Activated T-helper 1 cell treated with anti-CD3 and anti-CD28 coated beads, Interleukin-2, amount 50 U/mL, for 16 hours (primary cell): Measurements from ENCODE around the gene STARD8.
"Not testable (repeated sequence)": the region's sequence is repeated elsewhere in the genome, so short reads cannot be mapped to it uniquely, and the experiment has no call there.

Source experiments
- DNase-seq, 2 donors: peaks; one replicate each; pipeline ENCODE4 v3.0.0-alpha.2; 2020; ENCODE audit warnings: low read depth in 1 of 2, low spot score in 1 of 2

Gene STARD8

DNA sequence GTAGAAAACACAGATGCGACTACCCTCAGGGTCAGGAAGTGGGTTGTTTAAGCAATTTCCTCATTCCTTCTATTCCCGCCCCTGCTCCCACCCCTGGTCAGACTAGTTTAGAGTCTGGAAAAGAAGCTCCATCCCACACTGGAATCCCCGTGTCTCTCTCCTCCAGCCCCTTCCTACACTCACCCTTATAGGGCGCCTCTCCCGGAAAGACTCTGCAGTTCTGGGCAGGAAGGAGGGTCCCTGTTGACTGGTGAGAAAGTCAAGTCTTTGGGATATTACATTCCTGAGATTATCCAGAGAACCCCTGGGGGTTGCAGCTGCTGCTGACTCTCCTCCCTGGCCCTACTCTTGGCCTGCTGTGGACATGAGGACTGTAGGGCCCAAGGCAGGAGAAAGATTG lies 11.9 kb downstream of the STARD8 start:
- no peak for DNase-seq

DNA sequence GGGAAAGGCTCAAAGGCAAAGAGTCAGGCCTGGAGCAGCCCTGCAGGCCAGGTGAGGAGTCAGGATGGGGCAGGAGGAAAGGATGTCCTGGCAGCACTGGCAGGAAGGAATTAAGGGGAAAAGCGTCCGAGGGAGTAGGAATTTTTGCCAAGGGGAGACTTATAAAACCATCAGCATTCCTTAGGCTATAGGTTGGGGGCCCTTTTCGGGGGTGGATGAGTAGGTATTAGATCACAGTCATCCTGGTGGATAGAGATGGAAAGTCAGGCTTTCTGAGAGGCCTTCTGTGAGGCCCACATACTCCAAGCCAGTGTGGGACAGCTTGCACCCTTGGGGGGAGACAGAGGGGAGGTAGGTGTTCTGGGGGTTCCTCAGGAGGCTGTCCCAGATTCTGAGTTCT lies 12.3 kb downstream of the STARD8 start:
- DNase-seq = no peak

- DNase-seq = no peak
Measured at GRCh38 chrX:68660746-68661145, 13.3 kb downstream of the STARD8 start.

- no peak for DNase-seq
Measured at GRCh38 chrX:68665502-68665901, 18.0 kb downstream of the STARD8 start.

GRCh38 chrX:68666580-68666979 lies 19.1 kb downstream of the STARD8 start:
- no peak for DNase-seq

DNA sequence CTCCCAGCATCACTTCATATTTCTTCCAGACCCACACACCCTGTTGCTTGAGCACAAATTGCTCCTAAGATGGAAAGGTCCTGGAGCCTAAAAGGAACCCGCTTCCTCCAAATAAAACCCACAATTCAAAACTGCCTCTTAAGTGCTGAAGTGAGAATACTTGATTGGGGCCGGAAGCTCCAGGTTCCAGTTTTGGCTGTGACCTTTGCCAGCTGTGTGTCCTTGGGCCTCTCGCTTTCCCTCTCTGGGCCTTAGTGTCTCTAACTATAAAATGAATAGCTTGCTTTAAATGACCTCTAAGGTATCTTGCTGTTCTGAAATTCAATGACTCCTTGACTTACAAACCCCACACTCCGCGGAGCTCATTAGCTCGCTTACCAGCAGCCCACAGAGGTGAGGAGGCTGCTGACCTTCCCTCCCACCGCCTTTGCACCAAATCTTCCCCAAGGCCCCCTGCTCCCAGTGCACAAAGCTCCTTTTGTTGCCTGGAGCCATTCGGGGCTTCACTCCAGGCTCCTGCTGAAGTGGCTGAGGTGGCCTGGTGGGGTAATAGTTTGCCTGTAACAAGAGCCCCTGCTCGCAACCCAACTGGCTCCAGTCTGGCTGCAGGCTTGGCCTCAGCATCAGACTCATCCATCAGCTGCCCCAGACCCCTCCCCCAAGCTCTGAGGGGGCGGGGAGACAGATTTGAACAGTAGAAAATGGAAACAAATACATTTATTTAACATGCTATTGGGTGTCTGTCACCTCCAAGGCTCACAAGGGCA lies 21.8 kb downstream of the STARD8 start:
- no peak for DNase-seq

DNA sequence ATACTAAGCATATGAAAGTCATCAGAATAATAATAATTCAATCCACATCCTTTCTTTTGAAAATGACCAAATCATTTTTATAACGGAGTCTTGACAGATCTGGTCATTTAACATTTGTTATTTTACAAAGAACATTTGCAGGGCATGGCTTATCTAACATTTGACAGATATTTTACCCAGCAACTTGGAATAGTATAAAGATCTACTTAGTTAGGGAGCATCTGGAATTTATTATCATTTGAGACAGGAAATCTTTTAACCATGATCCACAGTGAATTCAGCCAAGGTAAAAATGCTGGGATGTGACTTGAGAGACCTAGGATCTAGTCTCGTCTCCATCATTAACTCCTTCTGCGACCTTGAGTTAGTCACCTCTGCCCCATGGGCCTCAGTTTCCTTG lies 22.4 kb downstream of the STARD8 start:
- DNase-seq = no peak

GRCh38 chrX:68671221-68671620 lies 23.8 kb downstream of the STARD8 start:
- DNase-seq = no peak

DNA sequence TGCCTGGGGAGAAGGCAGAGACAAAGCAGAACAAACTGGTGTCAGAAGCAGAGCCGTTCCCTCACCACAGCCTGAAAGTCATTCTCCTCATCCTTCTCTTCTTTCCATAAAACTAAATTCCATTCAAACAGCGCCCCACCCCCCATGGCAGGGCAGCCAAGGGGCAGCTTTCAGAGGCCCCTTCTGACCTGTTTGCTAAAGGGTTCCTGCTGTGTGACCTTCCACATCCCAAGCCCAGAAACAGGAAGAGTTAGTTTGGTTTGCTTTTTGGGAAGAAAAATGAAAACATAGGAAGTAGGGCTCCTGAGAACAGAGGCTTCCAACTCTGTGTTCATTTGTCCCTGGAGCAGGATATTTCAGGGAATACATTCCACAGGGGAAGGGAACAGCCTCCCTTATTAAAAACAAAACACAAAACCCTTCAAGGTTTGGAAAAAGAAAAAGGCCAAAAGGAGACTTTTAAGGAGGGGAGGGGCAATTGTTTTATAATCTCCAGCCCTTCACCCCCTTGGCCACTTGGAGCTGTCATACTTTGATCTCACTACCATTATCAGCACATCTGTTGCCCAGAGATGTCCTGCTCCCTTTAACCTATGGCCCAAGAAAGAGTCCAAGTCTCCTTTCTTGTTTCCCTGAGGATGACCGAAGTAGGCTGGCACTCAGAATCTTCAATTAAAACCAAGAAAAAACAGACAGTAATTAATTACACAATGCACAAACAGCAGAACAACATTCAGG lies 25.3 kb downstream of the STARD8 start:
- no peak for DNase-seq

- no peak for DNase-seq
Measured at GRCh38 chrX:68675571-68675970, 28.1 kb downstream of the STARD8 start.

DNA sequence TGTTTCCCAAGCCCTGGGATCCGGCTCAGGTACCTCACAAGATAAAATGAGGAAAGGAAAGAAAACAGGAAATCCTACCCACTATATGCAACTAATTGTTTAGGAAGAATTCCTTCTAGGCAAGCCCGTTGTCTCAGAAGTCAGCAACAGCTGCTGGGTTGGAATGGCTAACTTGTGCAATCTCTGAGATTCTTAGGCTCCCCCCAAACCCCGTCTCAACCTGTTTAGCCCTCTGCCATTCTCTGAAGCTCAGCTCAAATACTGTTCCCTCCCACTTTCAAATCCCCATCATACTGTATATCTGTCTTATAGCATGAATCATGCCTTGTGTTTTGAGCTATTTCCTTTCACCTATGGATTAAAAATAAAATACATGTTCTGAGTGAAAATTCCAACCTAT lies 28.9 kb downstream of the STARD8 start:
- no peak for DNase-seq

DNA sequence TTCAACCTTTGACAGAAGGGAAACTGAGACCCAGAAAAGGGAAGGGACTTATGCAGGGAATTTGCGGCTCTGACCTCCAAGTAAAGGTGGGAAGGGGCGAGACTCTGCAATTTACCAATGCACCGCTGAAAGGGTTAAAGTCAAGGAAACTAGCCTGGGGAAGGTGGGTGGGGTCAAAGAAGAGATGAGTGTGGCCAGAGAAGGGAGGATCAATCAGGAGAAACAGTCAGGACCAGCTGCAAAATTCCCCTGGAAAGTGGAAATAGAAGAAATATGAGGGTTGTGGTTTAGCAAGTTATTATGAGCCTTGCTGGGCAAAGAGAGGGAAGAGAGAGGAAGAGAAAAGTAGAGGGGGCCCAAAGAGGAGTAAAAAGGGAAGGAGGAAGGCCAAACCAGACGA lies 30.5 kb downstream of the STARD8 start:
- no peak for DNase-seq

GRCh38 chrX:68681443-68681941 lies 34.0 kb downstream of the STARD8 start:
- DNase-seq = no peak

GRCh38 chrX:68682790-68683189 lies 35.3 kb downstream of the STARD8 start:
- DNase-seq = no peak

- no peak for DNase-seq
Measured at GRCh38 chrX:68683580-68683979, 36.1 kb downstream of the STARD8 start.

DNA sequence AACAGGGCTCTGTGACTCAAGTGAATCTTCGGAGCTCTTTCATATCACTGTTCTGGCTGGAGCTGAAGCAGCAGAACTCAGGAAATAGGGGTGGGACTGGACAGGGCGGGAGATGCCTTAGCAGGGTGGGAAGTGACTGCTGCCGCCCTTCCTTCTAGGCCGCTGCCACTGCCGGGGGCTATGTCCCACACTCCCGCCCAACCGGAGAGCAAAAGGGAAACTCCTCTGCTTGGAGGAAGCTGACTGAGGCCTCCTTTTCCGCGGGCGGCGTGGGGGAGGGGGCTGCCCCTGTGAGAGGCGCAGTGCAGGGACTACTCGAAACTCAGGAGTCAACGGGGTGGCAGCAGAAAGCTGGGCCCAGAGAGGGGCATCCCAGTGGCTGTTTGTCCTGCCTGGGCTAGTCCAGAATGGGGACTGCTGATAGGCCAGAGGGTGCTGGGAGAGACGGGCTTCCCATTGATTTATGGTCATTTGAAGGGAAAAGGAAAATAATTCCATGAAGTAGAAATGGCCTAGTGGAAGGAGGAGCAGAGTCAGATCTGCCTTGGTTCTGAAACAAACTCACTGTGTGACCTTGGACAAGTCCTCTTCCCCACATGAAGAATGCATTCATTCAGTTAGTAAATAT lies 36.9 kb downstream of the STARD8 start:
- DNase-seq = no peak

GRCh38 chrX:68684919-68685304 lies 37.4 kb downstream of the STARD8 start:
- no peak for DNase-seq

DNA sequence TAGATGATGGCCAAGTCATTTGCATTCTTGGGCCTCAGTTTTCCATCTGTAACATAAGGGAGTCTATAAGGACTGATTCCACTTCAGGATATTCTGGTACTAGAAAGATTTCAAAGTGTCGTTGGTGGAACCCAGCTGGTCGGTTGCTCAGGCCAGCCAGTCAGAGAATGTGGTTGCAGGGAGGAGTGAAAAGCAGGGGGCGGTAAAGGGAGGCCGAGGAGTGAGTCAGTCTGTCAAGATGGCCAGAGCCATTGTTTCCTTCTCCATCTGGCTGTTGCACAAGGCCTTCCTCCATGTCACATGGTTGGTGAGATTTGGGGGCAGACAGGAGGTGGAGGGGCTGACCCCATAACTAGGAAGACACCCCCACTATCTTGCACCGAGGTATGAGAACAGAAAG lies 38.2 kb downstream of the STARD8 start:
- DNase-seq = no peak

DNA sequence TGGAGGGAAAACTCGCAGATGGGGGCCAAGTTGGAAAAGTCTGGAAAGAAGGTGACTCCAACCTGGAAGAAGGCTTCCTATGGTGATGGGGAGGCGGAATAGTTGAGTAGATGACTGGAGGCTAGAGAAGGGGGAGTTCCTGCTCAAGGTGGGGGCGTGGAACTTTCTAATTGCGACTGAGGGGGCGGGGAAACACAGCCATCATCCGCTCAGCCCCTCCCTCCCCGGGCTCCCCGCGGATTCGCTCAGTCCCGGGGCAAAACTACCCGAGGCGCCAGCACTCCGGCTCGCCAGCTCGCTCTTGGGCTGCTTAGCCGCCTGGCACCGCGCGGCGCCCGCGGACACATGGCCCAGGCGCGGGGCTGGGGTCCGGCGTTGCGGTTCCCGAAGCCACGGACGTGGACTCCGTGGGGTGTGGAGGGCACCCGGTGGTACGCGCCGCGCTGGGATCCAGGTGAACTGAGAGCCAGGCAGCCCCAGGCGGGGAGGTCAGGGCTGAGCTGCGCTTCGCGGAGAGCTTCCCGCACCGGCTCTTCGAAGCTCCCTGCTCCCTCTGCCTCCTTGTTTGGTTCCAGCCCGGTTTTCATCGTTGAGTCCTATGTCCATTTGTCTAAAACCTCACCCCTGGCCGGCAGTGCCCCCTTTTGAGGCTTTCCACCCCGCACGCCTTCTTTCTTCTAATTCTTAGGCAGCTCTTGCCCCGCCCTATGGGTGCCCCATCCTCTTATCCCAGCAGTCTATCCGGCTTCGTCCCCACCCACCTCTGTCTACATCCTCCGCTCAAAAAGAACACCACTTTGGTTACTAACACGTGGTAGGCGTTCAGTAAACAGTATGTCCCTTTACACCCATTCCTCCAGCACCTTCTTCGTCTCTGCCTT lies 38.9 kb downstream of the STARD8 start:
- no peak for DNase-seq

DNA sequence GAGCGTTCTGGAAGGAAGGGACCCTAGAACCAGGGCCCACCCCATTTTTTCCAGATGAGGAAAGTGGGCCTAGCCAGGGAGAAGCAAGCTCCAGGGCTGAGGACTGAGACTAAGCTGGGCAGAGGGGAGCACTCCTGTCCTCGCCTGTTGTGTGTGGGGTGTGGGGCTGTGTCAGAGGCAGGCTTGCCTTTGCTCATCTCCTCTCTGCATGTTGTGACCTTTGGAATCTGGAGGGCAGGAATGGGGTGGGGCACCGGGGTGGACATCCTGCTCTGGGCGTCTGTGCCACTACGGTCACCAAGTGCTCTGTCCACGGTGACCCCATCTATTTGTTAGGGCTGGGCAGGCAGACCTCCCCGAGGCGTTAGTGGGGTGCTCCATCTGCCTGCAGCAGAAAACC lies 41.5 kb downstream of the STARD8 start:
- not testable (repeated sequence) for DNase-seq

- no peak for DNase-seq
Measured at GRCh38 chrX:68690936-68691501, 43.6 kb downstream of the STARD8 start.
